Endothelial cell of umbilical vein (primary cell): Measurements from ENCODE around the gene MCCC2. TPM values are rescaled to one million over a fixed set of nuclear protein-coding genes. Genes with fewer than 3 reads are reported as not detected.

Experiments used
- BruUV-seq: library from RNA; stranded (reverse); fragments of 400-500 nt; replicated peaks from 2 replicates; lab custom pipeline; 2021; lab: Mats Ljungman, UMichigan
- CTCF ChIA-PET: fragments of 300-600, 350-600 bp; sonication (Branson Sonifier 250); formaldehyde crosslinking; loops from one replicate; lab custom pipeline; 2021; ENCODE audit warnings: antibody characterized with exemption, inconsistent platforms; lab: Charles Lee
- POLR2A ChIA-PET: fragments of 300-600, 350-600 bp; sonication (Branson Sonifier 250); formaldehyde crosslinking; loops from one replicate; lab custom pipeline; 2021; ENCODE audit warnings: antibody characterized with exemption, inconsistent platforms; lab: Charles Lee
- DNase-seq: peaks from one replicate; pipeline ENCODE4 v3.0.0-alpha.2; 2011; ENCODE audit warnings: low read depth, low spot score
- FAIRE-seq: peaks from 2 replicates; lab custom pipeline; 2011; peaks lifted over from hg19 to GRCh38; lab: Jason Lieb, UNC
- H2AFZ ChIP-seq: 2 replicates; pipeline ENCODE4 v1.6.0; 2012; ENCODE audit warnings: low read depth, low read length, control low read depth, inconsistent platforms
- H3K27ac ChIP-seq: 2 replicates; pipeline ENCODE4 v1.5.1; 2011; ENCODE audit warnings: low read depth, mild to moderate bottlenecking, control low read depth, low read length, moderate library complexity; ENCODE audit not compliant: insufficient read depth
- H3K27me3 ChIP-seq, 2 experiments: 2 replicates each; pipeline versions ENCODE4 v1.6.0 to v1.6.1; 2011; ENCODE audit warnings: low read length in 2 of 2, mixed read lengths in 1 of 2; ENCODE audit not compliant: control insufficient read depth in 2 of 2, insufficient read depth in 2 of 2
- H3K36me3 ChIP-seq, 2 experiments: 2 replicates in 1 of 2; 3 replicates in 1 of 2; pipeline ENCODE4 v1.5.1; 2011; ENCODE audit warnings: low read length in 2 of 2, mild to moderate bottlenecking in 1 of 2, moderate library complexity in 1 of 2; ENCODE audit not compliant: control insufficient read depth in 2 of 2, insufficient read depth in 2 of 2; ENCODE audit errors: extremely low read depth in 1 of 2
- H3K4me1 ChIP-seq: 3 replicates; pipeline ENCODE4 v1.5.1; 2011; ENCODE audit warnings: mild to moderate bottlenecking, low read length; ENCODE audit not compliant: control insufficient read depth, insufficient read depth; ENCODE audit errors: extremely low read depth
- H3K4me2 ChIP-seq: 2 replicates; pipeline ENCODE4 v1.6.1; 2011; ENCODE audit warnings: low read length, control low read depth, mixed read lengths; ENCODE audit not compliant: insufficient read depth
- H3K4me3 ChIP-seq, 3 experiments: fragments of 200-600 bp in 1 of 3; sonication (generic), shearing (Covaris generic) in 1 of 3; replicated peaks in 1 of 3; 2 replicates each; pipeline ENCODE4 v1.5.1; 2011 to 2016; ENCODE audit warnings: control low read depth in 3 of 3, low read length in 3 of 3, mild to moderate bottlenecking in 2 of 3, inconsistent platforms in 1 of 3, low read depth in 1 of 3, moderate library complexity in 1 of 3; ENCODE audit not compliant: insufficient read depth in 1 of 3
- H3K79me2 ChIP-seq: 2 replicates; pipeline ENCODE4 v1.6.0; 2012; ENCODE audit warnings: low read length, inconsistent platforms; ENCODE audit not compliant: control insufficient read depth, insufficient read depth
- H3K9ac ChIP-seq: replicated peaks from 2 replicates; pipeline ENCODE3; 2011; ENCODE audit warnings: low read length, control low read depth; ENCODE audit not compliant: insufficient read depth; ENCODE audit errors: extremely low read depth
- H3K9me1 ChIP-seq: replicated peaks from 3 replicates; pipeline ENCODE4 v1.6.0; 2011; ENCODE audit warnings: mild to moderate bottlenecking, low read length; ENCODE audit not compliant: control insufficient read depth, insufficient read depth; ENCODE audit errors: extremely low read depth
- H3K9me3 ChIP-seq: replicated peaks from 2 replicates; pipeline ENCODE4 v1.5.1; 2012; ENCODE audit warnings: low read length, inconsistent platforms; ENCODE audit not compliant: control insufficient read depth, insufficient read depth
- H4K20me1 ChIP-seq: replicated peaks from 2 replicates; pipeline ENCODE3; 2011; ENCODE audit warnings: mild to moderate bottlenecking, low read length; ENCODE audit not compliant: control insufficient read depth, insufficient read depth; ENCODE audit errors: extremely low read depth
- EZH2 ChIP-seq: IDR thresholded peaks from 2 replicates; pipeline ENCODE4 v1.6.1; 2012; ENCODE audit warnings: borderline replicate concordance, low read depth, mild to moderate bottlenecking, moderate library complexity, low read length, inconsistent platforms; ENCODE audit not compliant: severe bottlenecking
- FOS ChIP-seq: IDR thresholded peaks from 2 replicates; pipeline ENCODE4 v1.6.1; 2011; ENCODE audit warnings: mild to moderate bottlenecking, low read length, moderate library complexity, borderline replicate concordance; ENCODE audit not compliant: insufficient read depth
- GATA2 ChIP-seq: IDR thresholded peaks from 2 replicates; pipeline ENCODE4 v1.7.0; 2011; ENCODE audit warnings: low read depth, mild to moderate bottlenecking, moderate library complexity, mixed read lengths, low read length; ENCODE audit not compliant: insufficient read length, insufficient read depth
- JUN ChIP-seq: IDR thresholded peaks from 2 replicates; pipeline ENCODE4 v1.6.1; 2011; ENCODE audit warnings: borderline replicate concordance, low read depth; ENCODE audit not compliant: insufficient read length, insufficient read depth
- MAX ChIP-seq: IDR thresholded peaks from 2 replicates; pipeline ENCODE4 v1.6.1; 2011; ENCODE audit not compliant: insufficient read depth, insufficient read length
- MYC ChIP-seq: IDR thresholded peaks from one replicate; pipeline ENCODE4 v1.6.1; 2011; ENCODE audit warnings: mild to moderate bottlenecking, low read depth, low read length
- POLR2A ChIP-seq: IDR thresholded peaks from 2 replicates; pipeline ENCODE4 v1.6.1; 2012; ENCODE audit warnings: low read depth, mild to moderate bottlenecking, control low read depth, low read length
- POLR2AphosphoS5 ChIP-seq: IDR thresholded peaks from 2 replicates; pipeline ENCODE4 v1.6.1; 2012; ENCODE audit warnings: low read depth, mild to moderate bottlenecking, control low read depth, low read length, moderate library complexity; ENCODE audit not compliant: insufficient read depth
- dilution Hi-C: fragments of 300-500 bp; cut with MboI; formaldehyde crosslinking; loops from one replicate; pipeline ENCODE4 v1.15.0; 2019; ENCODE audit warnings: low sequenced_read_pairs; ENCODE audit not compliant: extremely low pct_ligation_motif_present
- intact Hi-C: fragments of 100-400 bp; cut with micrococcal nuclease; formaldehyde crosslinking; loops from one replicate; pipeline ENCODE4 v1.10.0; 2022
- polyA plus RNA-seq, 4 experiments: library from polyadenylated mRNA; depleted of rRNA in 3 of 4; stranded (reverse) in 3 of 4; unstranded in 1 of 4; fragments of >200 nt; gene quantifications; 2 replicates each; pipeline versions ENCODE4 v1.2.1 to v1.2.3, GENCODE V29; 2011 to 2012; ENCODE audit warnings: missing spikeins in 1 of 4
- total RNA-seq: library from RNA; stranded (reverse); gene quantifications from 2 replicates; pipeline ENCODE4 v1.2.3, GENCODE V29; 2021
- TF ChIP-seq, protein P1 (sequence below), 2 donors: IDR thresholded peaks; 1 replicate in 1 of 2; 2 replicates in 1 of 2; pipeline ENCODE4 v1.5.1; 2011; ENCODE audit warnings: low read length in 2 of 2, mild to moderate bottlenecking in 2 of 2, moderate library complexity in 2 of 2, control low read depth in 1 of 2, inconsistent platforms in 1 of 2, low read depth in 1 of 2; ENCODE audit not compliant: insufficient read depth in 1 of 2; ENCODE audit errors: extremely low read depth in 1 of 2

MCCC2 gene
- total and polyA plus RNA-seq, 2 donors (not counting 3 experiments of a cell fraction or from before 2014, with no cell fraction given) = 27.9 to 28.6 TPM

- Histone ChIP-seq H3K27ac (no peak overlapping the region), H3K36me3 (no peaks in the 10 kb centered on the region), H3K9ac (no peak overlapping the region), H2AFZ (no peak overlapping the region), H4K20me1 (no peaks in the 10 kb centered on the region), H3K9me1 (no peaks in the 10 kb centered on the region), H3K4me3 (no peak overlapping the region), H3K27me3 (peaks cover 19 to 28% of the 10 kb centered on the region in 2 experiments), H3K4me2 (no peak overlapping the region), H3K9me3 (no peaks in the 10 kb centered on the region), H3K4me1 (peaks cover 28% of the 10 kb centered on the region), H3K79me2 (no peaks in the 10 kb centered on the region)
- FAIRE-seq (no peak), DNase-seq (no peak)
- no TSS peak for BruUV-seq
- TF ChIP-seq POLR2AphosphoS5 (no peak), GATA2 (no peak), MYC (no peak), MAX (no peak), POLR2A (no peak), EZH2 (no peak), JUN (no peak), FOS (no peak)
- TF ChIP-seq, protein P1, sequence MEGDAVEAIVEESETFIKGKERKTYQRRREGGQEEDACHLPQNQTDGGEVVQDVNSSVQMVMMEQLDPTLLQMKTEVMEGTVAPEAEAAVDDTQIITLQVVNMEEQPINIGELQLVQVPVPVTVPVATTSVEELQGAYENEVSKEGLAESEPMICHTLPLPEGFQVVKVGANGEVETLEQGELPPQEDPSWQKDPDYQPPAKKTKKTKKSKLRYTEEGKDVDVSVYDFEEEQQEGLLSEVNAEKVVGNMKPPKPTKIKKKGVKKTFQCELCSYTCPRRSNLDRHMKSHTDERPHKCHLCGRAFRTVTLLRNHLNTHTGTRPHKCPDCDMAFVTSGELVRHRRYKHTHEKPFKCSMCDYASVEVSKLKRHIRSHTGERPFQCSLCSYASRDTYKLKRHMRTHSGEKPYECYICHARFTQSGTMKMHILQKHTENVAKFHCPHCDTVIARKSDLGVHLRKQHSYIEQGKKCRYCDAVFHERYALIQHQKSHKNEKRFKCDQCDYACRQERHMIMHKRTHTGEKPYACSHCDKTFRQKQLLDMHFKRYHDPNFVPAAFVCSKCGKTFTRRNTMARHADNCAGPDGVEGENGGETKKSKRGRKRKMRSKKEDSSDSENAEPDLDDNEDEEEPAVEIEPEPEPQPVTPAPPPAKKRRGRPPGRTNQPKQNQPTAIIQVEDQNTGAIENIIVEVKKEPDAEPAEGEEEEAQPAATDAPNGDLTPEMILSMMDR (IDR thresholded peaks at IDR 0.05; ENCODE audit: extremely low read depth in 1 of 2, insufficient read depth in 1 of 2, low read depth in 1 of 2, low read length in 2 of 2) = no peak
- ChIA-PET CTCF (interaction anchor here (1.9 kb wide), 1 partner anchor 23 kb away, joined by 6 read pairs; the partner anchor contains the start of gene CARTPT), POLR2A (no interaction called here)
- intact Hi-C loops (no loop called here), dilution Hi-C loops (no loop called here)
Observed at GRCh38 chr5:71695595-71695994, 108.5 kb downstream of the MCCC2 start.
